OCI-LY3 (cell line): ENCODE data around the gene MAP3K19.

Source experiments
- CTCF ChIP-seq: fragments of 200-600, 300-600 bp; sonication (generic); IDR thresholded peaks from 2 replicates; pipeline ENCODE4 v1.5.1; 2014; ENCODE audit warnings: antibody characterized with exemption, low read length, low read depth
- EZH2phosphoT487 ChIP-seq: fragments of 200-600 bp; shearing (Covaris generic); IDR thresholded peaks from 2 replicates; pipeline ENCODE4 v1.6.1; 2018; ENCODE audit warnings: antibody characterized with exemption, mixed run types, low read depth

DNA sequence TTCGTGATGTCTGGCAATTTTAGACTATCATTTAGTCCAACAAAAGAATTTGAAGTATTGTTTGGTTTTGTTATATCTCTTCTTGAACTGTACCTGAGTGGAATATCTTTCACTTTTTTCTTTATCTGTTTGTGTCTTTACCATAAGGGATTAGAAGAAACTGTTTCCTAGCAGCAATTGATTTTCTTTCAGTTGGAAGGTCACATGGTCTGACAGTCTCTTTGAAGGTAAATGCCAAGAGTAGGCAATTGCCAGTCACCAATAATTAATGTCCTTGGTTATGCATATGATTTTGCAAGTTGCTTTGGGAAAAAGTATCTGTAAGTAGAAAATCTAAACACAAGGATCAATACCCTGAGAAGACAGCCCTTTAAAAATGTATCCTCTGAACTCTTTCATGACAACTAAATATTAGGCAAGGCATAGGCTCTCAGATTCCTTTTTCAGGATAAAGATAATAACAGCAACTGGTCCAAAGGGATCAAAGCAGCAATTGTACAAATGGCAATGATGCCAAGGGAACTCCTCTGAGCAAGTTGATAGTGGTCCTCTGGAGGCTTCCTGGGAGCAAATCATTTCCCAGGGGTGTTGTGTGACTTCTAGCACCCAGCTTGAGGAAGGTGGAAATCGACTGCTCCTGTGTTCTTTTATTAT lies 17.6 kb downstream of the MAP3K19 start:
- no peak for TF ChIP-seq CTCF
- no peak for TF ChIP-seq EZH2phosphoT487
